Measurements from ENCODE around the gene SMIM31. TPM values are rescaled to one million over a fixed set of nuclear protein-coding genes. Genes with fewer than 3 reads are reported as not detected.

Gene SMIM31
- total RNA-seq, result not detected in 2 replicates
- polyA plus RNA-seq (2012), result not detected

DNA sequence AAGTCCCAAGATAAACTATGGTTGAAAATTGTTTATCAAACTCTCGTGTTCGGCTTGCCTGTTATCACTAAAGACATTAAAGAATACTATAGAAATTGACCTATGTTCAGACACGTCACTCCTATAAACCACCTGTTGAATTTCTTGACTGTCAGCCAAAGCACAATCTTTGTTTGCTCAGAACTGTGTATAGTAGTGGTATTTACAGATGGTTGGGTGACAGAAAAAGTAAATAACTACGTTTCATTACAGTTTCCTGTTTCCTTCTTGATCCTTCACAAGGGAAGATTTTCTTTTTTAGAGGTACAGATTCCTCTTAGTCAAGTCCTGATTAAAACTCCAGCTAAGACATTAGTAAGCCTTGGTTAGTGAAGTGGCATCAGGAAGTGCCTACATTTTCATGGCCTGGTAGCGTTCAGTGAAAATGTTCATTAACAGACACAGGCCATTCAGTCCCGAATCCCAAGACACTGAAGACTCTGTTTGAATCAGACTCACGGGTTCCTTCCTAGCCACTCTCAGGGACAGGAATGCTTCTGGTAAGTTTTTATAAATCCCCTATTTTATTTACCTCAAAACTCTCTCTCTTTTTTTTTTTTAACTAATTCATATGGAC, at the start of gene SMIM31:
Gene SMIM31, plus strand, starts transcription at position 259 of the 616 bp plus-strand sequence. CDS start 16,313 bp downstream, outside the sequence.
- DNase-seq (ENCODE audit: low read depth), result no peak

DNA sequence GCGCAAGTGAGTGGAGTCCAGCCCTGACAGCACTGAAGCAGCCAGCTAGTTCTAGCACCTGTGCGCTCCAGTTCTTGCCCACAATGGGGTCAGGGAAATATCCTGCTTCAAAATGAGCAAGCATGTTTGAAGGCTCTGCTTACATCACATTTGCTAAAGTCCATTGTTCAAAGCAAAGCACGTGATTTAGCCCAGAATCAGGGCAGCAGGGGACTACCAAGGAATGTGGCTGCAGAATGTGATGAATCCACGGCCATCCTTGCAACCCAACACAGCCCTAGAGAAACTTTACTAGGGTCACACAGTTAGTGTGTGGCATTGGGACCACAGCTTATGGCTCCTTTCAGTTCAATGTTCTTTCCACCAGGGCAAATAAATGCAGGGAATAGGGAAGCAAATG, 47.3 kb upstream of the SMIM31 start:
- no peak for DNase-seq (ENCODE audit: low read depth)

DNA sequence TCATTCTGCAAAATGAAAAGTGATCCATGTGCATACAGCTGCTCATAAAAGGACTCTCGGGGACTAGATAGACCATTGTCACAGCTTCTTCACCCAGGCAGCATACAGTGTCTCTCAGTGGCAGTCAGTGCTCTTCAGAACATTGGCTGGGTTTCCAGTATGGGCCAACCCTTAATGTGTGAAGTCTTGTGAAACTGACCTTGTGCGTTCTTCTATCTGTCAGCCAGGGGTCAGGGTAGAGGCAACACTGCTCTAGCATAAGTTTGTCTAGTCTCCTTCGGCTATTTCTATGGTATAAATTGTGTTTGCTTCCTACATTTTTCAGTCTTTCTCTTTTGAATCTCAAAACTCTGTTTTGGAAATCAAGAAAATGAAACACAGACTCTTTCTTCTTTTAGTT, 37.0 kb upstream of the SMIM31 start:
- peak; percentile 12 for DNase-seq (ENCODE audit: low read depth)

DNA sequence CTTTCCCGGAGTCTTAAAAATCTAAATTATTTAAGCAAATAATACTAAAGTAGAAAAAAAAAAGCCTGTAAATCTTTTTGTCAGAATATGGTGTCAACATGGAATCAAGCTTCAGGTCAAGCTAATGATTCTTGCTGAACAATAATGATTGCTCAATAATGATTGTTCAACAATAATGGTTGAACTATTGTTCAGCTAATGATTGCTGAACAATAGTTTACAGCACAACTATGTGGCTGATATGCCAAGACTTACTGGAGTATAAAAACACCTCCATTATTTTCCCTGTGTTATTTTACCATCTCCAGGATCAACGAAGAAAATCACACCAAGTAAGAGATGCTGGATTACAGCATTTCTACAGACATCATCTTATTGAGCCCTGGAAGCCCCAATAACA, 35.1 kb upstream of the SMIM31 start:
- no peak for DNase-seq (ENCODE audit: low read depth)

DNA sequence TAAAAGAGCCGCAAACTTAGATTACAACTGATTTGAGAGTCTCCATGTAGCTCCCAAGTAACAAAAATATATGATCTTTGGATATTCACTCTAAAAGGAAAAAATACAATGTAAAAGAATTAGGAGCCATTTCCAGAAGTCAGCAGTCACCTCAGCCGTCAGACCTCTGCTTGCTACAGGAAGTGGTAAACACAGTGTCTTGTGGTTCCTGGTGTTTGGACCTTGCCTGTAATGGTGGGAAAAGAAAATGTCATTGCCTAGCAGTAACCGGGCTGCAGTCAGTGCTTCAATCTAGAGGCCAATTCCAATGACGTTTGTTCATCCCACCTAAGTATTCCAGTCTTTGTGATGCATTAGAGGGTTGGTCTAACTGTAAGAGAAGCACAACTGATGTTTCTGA, 28.9 kb upstream of the SMIM31 start:
- DNase-seq (ENCODE audit: low read depth), result no peak

DNA sequence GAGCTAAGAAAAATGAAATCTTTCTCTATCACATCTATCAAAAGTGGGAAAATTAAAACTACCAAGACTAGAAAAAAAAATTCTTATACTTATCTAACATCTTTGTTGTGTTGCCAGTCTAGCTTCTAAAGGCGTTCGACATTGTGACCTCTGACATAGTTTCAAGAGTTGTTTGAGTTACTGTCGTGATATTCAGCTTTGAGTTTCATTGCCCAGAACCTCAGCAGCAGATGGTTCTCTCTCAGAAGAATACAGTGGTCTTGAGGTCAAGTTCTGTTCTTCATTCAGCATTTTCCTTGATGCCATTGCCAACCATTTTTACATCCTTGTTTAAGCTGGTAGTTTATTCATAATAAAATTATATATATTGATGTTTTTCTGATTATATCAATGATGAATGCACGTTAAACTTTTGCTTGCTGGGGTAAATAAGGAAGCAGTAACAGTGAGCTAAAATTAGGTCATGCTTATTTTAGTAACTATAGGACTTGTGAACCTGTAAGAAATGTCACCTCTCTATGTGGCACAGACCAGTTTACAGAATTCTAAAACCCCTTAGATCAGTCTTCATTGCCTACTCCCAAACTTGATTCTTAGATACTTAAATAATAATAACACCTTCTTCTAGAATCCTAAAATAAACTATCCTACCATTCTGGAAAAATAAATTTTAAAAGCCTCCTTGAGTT, 23.1 kb upstream of the SMIM31 start:
- no peak for DNase-seq (ENCODE audit: low read depth)

DNA sequence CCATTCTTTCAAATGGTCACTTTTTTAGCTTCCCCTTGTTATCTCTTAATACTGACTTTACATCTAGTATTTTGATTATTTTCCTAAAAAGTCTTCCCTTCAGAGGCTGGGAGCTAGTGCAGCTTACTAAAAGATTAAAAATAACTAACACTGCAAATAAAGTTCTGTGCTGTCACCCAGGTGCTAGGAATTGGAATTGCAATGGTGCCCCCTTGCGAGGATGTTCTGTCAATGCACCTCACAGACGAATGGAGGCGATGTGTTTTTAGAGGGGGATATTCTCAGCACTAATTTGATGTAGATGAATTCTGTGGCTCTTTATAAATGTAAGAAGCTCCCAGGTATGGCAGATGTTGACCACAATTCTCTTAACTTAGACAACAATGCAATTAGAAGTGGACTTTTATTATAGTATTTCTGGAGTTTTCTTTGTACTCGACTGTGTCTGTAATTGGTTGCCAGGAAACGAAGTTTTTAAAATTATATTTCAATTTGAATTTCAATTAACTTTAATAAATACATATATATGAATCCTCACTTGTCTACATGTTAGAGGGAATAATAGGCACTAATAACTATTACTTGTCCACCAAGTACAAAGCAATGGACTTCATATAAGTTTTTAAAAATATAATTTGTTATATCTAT, 22.0 kb upstream of the SMIM31 start:
- peak; percentile 79 for DNase-seq (ENCODE audit: low read depth)

DNA sequence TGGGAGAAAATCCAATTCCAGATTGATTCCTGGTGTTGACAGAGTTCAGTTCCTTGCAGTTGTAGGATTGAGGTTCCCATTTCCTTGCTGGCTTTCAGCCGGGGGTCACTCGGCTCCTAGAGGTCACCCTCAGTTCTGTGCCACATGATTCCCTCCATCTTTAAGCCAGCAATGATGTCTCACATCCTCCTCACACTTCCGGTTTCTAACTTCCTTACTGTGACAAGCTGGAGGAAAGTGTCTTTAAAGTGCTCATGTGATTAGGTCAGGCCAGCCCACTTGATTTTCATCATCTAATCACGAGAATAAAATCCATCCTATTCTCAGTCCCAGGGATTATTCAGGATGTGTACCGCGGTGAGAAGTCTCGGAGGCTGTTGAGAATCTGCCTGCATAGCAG, 19.4 kb upstream of the SMIM31 start:
- no peak for DNase-seq (ENCODE audit: low read depth)

DNA sequence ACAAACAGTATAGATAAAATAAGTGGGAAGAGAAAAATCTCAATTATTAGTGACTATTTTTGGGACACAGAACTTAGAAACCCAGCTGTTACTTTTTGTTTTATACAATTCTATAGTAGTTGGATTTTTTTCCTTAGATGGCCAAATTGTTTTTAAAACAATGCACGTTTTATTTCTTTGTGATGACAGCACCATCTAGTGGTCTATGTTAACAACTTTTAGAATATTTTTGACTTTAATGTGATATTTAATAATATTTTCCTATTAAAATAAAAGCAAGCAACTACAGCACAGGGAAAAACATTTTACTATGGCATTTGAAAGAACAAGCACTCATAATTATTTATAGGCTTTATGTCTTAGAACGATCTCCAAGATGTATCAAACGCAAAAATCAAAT, 5.6 kb upstream of the SMIM31 start:
- DNase-seq (ENCODE audit: low read depth), result peak; percentile 50

DNA sequence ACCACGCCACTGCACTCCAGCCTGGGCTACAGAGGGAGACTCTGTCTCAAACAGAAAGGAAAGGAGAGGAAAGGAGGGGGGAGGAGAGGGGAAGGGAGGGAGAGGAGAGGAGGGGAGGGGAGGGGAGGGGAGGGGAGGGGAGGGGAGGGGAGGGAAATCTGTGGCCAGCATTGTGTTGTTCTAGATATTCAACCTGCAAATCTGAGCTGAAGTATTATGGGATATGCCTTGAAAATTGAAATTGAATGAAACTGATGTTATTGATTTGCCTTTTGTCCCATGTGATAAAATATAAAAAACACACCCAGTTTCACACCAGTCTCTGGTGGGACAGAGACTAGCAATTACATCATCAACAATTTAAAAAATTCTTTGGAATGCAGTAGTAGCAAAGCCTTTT, 1.5 kb downstream of the SMIM31 start:
- no peak for DNase-seq (ENCODE audit: low read depth)

DNA sequence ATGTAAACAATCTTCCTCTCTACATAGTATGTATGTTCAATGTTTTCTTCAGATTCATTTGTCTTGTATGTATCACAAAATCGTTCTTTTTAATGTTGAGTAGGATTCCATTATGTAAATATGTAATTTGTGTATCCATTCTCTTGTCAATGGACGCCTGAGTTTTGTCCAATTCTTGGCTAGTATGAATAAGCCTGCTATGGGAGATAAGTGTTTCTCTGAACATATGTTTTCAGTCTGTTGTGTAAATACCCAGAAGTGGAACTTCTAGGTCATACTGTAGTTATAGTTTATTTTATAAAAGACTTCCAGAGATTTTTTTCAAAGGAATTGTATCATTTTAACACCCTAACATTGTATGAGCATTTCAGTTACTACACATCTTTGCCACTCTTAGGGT, 2.8 kb downstream of the SMIM31 start:
- DNase-seq (ENCODE audit: low read depth), result no peak

DNA sequence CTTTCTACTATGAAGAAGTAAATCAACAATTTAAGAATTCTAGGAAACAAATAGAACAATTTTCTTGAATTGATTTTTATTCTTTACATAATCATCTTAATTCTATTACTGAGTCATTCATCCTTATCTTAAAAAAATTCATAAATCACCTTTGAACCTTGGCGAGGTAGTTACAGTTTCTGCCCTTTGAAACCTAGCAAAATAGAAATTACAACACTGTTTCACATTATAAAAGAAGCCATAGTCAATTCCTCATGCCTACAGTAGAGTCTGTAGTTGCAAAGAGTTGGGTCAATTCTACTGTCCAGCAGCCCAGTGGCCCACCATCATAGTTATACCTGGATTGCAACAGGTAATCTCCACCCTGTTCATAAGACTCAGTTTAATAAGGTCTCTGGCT, 7.3 kb downstream of the SMIM31 start:
- DNase-seq (ENCODE audit: low read depth), result no peak

DNA sequence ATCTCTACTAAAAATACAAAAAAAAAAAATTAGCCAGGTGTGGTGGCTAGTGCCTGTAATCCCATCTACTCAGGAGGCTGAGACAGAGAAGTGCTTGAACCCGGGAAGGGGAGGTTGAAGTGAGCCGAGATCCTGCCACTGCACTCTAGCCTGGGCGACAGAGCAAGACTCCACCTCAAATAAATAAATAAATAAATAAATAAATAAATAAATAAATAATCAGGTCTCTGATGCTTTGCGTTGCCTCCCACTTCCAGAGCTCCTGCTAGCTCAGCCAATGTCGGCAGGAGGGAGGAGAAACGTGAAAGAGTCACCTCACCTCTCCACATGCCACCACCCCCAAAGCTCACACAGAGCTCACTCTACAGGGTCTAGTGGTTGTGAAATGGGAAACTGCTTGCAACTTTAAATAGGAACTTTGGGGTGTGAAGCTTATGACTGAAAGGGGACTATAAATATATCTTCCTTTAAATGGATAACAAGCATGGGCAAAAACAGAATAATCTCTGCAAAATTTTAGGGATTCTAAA, 7.9 kb downstream of the SMIM31 start:
- no peak for DNase-seq (ENCODE audit: low read depth)

DNA sequence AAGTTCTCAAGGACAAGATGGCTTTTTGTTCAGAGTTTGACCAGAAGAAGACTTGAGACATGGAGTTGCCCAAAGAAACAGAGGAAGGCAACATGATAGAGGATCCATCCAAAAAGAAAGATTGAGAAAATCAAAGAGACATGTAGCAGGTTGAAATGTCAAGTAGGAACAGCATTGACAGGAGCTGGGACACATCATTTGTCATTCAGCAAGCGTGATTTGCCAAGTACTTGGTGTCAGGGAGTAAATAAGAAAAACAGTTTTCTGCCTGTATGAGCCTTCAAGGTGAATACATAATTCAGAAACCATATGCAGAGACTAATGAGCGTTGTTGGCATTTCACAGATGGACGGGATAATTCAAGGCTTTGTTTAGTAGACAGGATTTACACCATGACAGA, 11.2 kb downstream of the SMIM31 start:
- DNase-seq (ENCODE audit: low read depth), result no peak

DNA sequence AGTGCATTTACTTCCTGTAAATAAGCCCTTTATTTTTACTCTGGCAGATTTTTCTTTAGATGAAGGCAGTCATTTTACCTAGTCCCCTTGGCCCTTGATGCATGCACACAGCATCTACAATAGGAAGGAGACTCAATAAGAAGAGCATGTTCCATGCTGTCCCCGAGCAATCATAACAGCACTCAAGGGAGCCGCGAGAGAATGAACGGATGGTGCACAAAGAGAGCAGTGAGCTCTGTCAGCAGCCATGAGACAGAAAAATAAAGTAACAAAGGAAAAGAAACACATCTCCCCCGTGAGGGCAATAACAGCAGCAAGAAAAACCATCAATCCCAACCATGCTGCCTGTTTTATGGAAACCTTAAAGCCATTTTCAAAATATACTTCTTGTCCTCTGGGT, 11.9 kb downstream of the SMIM31 start:
- DNase-seq (ENCODE audit: low read depth), result no peak

DNA sequence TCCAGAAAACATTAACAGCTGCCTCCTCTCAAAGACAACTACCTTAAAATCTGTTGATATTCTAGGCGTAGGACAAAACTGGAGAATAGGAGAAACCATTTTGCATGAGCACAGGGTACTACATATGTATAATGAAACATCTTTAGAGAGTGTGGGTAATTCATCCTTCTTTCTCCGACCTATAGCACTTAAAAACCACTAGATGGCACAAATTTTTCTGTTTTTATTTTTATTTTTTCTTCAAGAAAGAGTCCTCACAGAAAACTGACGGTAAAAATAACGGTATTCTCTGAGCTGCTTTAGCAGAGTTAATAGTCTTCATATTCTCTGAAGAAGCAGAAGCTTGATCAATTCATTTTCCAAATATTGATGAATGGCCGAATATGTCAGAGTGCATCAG, 14.6 kb downstream of the SMIM31 start:
- DNase-seq (ENCODE audit: low read depth), result peak; percentile 22

DNA sequence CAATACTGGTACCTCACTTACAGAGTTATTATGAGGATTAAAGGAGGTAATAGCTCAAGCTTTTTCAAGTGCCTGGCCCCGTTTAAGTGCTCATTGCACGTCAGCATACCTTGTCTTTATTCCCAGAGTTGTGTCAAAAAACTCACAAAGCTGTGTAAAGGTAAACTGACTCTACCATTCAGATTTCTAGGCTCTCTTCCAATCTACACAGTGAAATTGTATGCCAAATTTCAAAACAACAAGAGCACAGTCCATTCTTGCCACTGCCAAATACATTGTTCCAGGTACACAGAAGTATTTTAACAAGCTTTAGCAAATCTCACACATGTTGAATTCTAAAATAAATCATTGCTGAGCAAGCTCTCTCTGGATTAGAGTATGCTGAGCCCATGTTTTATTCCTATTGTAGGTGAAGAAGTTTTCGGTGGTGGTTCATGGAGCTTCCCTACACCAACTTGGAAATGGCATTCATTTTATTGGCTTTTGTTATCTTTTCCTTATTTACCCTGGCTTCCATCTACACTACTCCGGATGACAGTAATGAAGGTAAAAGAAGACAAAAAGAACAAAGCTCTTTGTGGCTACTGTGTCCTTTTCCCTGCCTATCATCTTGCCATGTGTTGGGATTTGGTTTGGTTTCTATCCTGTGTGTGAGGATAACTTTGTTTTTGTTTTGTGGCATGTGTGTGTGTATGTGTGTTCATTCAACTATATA, 16.2 kb downstream of the SMIM31 start:
- DNase-seq (ENCODE audit: low read depth), result no peak

DNA sequence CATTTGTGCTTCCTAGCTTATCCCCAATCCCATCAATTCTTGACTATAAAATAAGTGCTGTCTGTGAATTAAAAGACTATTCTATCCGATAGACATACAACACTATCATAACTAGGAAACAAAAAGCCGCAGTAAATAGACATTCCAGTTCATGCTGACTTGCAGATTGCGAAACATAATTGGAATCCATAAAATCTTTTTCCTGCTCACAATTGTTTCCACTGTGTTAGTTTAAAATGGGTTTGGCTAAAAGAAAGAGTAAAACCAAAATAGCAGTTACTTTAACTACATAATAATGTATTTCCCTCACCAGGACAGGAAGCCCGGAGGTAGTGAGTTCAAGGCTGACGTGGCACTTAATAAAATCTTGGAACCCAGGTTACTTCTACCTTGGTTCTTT, 17.2 kb downstream of the SMIM31 start:
- no peak for DNase-seq (ENCODE audit: low read depth)

DNA sequence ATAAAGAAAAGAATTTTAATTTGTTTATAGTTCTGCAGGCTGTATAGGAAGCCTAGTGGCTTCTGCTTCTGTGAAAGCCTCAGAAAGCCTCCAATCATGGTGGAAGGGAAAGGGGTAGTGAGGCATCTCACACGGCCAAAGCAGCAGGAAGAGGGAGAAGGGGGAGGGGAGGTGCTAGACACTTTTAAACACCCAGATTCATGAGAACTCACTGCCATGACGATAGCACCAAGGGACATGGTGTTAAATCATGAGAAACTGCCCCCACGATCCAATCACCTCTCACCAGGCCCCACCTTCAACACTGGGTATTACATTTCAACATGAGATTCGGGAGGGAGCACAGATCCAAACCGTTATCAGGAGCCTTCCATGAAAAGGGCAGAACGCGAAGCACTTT, 18.1 kb downstream of the SMIM31 start:
- no peak for DNase-seq (ENCODE audit: low read depth)

DNA sequence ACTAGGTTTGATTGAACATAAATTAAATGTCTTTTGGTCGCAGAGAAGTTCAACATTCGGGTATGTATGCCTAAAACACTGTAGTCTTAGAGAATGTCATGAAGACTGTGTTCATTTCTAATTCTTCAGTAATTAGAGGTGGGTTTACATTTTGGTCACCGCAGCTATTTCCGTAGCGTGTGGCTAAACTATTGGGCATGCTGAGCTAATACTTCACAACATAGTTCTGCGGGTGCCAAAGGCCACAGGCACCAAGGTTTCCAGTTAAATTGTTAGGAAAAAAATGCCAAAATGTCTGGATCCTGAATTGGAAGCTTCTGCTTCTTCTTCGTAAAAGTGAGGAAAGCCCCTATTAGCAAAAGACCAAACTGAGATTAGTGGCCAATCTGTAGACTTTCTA, 25.1 kb downstream of the SMIM31 start:
- DNase-seq (ENCODE audit: low read depth), result peak; percentile 63

DNA sequence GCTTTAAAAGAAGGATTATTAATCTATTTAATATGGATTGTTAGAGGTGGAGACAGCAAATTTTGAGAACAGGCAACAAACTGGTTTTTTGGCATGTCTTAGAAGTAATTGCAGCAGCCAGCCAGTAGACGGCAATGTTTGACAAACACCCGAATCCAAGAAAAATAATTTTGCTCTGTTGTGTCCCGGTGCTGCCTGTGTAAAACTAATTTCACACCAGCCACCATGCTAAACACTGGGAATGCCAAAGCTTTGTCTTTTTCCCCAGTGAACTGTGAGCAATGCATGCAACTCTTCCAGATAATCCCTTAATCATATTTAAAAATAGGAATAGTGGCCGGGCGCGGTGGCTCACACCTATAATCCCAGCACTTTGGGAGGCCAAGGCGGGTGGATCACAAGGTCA, 25.9 kb downstream of the SMIM31 start:
- DNase-seq (ENCODE audit: low read depth), result peak; percentile 74

DNA sequence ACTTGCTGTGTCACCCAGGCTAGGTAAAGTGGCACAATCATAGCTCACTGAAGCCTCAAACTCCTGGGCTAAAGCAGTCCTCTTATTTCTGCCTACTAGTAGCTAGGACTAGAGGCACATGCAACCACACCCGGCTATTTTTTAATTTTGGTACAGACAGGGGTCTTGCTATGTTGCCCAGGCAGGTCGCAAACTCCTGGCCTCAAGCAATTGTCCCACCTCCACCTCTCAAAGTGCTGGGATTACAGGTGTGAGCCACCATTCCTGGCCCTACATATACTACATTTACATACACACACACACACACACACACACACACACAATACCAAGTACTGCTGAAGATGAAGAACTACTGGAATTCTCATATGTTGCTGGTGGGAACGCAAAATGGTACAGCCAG, 26.9 kb downstream of the SMIM31 start:
- DNase-seq (ENCODE audit: low read depth), result no peak

Measured in myocyte (in vitro differentiated cells).